NOMO-1 (cell line): Measurements from ENCODE around the gene FHL3.
"Not testable (repeated sequence)": the region's sequence is repeated elsewhere in the genome, so short reads cannot be mapped to it uniquely, and the experiment has no call there.

Source experiments
- DNase-seq, 2 experiments: peaks; one replicate each; lab custom pipeline; 2025; ENCODE audit not compliant: unreplicated experiment in 2 of 2; lab: John Stamatoyannopoulos, UW

FHL3 gene

GRCh38 chr1:37995751-37996345 lies 9.5 kb downstream of the FHL3 start:
- DNase-seq = no peak

- DNase-seq = peak; percentile 14 to 49
Observed at GRCh38 chr1:37994886-37995566, 10.3 kb downstream of the FHL3 start.

- peak; percentile 23 to 50 for DNase-seq
Observed at GRCh38 chr1:37989361-37989930, 15.9 kb downstream of the FHL3 start.

GRCh38 chr1:37987679-37988078 lies 17.6 kb downstream of the FHL3 start:
- no peak for DNase-seq

GRCh38 chr1:37983546-37983945 lies 21.8 kb downstream of the FHL3 start:
- DNase-seq = no peak

- no peak for DNase-seq
Observed at GRCh38 chr1:37978541-37978940, 26.8 kb downstream of the FHL3 start.

GRCh38 chr1:37975083-37975482 lies 30.2 kb downstream of the FHL3 start:
- DNase-seq = peak in 1 of 2 experiments; percentile 10

GRCh38 chr1:37974567-37974966 lies 30.7 kb downstream of the FHL3 start:
- DNase-seq = no peak

GRCh38 chr1:37973684-37974083 lies 31.6 kb downstream of the FHL3 start:
- DNase-seq = not testable (repeated sequence)

- DNase-seq = no peak
Observed at GRCh38 chr1:37965301-37965700, 40.0 kb downstream of the FHL3 start.

GRCh38 chr1:37964106-37964505 lies 41.2 kb downstream of the FHL3 start:
- not testable (repeated sequence) for DNase-seq

- DNase-seq = no peak
Observed at GRCh38 chr1:37958690-37959089, 46.6 kb downstream of the FHL3 start.

- DNase-seq = no peak
Observed at GRCh38 chr1:37955685-37956084, 49.6 kb downstream of the FHL3 start.

GRCh38 chr1:37954316-37954971 lies 50.9 kb downstream of the FHL3 start:
- no peak for DNase-seq

GRCh38 chr1:37952738-37953137 lies 52.6 kb downstream of the FHL3 start:
- no peak for DNase-seq

GRCh38 chr1:37951783-37952624 lies 53.3 kb downstream of the FHL3 start:
- DNase-seq = no peak

GRCh38 chr1:37951041-37951782 lies 54.1 kb downstream of the FHL3 start:
- peak in 1 of 2 experiments; percentile 49 for DNase-seq

GRCh38 chr1:37949524-37950152 lies 55.7 kb downstream of the FHL3 start:
- DNase-seq = no peak

- DNase-seq = no peak
Observed at GRCh38 chr1:37948841-37949240, 56.5 kb downstream of the FHL3 start.

GRCh38 chr1:37948166-37948565 lies 57.1 kb downstream of the FHL3 start:
- peak in 1 of 2 experiments; percentile 5 for DNase-seq
